HG03175 (cell line): ENCODE measurements around the gene FBN2.
"Not testable (repeated sequence)": the region's sequence is repeated elsewhere in the genome, so short reads cannot be mapped to it uniquely, and the experiment has no call there.

Experiments used
- ATAC-seq: cut with Tn5 transposase; IDR thresholded peaks from one replicate; pipeline ENCODE4 v1.9.1; 2021; ENCODE audit warnings: mild to moderate bottlenecking, moderate library complexity; ENCODE audit not compliant: unreplicated experiment

Gene FBN2

DNA sequence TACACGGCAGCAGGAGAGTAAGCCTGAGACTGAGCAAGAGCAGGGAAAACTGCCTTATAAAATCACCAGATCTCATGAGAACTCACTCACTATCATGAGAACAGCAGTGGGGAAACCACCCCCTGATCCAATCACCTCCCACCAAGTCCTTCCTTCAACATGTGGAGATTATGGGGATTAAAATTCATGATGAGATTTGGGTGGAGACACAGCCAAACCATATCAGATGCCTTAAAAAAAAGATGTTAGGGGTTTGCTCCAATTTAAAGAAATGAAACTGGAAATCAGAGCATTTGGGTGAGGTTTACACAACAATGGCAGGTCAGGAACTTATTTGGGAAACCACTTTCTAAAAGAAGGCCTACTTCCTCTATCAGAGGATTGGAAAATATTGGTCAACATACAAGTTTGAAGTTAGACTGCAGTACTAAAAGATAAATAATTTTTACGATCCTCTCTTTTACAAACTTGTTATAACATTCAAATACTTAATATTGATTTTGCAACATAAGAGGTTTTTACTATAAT, 105.1 kb downstream of the FBN2 start:
- no peak for ATAC-seq

DNA sequence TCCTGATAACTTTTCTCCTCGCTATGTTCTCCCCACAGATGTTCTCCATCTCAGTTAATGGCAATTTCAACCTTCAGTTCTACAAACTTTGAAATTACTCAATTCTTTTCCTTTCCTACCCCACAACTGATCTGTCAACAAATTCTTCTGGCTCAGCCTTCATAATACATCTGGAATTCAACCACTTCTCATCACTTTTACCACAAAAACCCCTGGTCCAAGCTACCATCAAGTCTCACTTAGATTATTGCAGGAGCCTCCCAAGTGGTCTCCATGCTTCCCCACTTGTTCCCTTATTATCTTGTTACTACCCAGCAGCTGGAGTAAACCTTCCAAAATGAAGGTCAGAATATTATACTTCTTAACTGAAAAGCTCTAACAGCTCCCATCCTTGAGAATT, 110.1 kb downstream of the FBN2 start:
- no peak for ATAC-seq

DNA sequence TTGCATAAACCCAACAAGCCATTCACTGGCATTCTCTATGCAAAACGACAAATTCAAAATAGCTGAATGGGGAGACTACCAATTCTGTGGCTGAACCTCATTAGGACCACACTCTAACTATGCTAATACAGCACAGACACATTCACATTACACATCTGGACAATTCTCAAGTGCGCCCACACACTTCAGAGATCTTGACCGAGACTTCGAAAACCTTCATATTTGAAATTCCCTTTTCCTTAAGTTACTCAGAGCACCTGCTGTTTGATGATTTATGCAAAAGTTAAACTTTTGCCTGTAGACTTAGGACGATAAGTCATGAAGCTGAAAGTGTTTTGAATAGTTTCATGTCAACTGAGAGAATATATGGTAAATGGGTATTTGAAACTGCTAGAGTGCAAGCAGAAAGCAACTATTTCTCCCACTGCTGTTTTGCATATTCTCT, 111.9 kb downstream of the FBN2 start:
- ATAC-seq: peak; percentile 66

DNA sequence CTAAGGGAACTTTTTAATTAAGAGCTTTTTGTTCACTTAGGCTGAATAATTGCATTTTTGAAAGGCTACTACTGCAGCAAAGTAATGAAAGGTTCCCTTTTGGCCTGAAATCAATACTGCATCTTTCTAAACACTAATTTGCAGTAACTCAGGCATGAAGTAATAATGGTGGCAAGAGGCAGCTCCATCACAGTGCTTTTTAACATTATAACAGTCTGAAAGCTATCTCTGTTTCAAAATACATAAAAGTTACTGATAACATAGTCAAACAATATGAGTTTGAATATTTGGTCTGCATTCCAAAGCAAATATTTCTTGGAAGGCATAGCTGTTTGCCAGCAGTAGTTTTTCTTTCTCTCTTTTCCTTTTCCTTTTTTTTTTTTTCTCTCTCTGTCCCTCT, 113.4 kb downstream of the FBN2 start:
- ATAC-seq: no peak

DNA sequence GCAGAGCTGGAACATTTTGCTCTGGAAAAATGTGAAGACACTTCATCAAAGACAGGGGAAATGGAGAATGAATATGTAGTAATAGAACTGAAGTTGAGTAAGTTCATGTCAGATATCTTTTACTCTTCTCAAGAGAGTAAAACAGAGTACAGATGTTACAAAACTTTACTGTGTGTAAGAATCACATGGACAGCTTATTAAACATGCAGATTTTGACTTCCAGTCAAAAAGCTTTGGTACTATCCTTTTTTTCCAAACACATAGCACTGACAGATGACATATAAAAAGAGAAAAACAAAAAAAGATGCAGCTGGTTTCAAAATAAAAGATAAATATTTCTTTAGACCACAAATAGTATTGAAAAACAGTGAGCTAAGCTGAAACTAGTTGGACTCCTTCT, 115.4 kb downstream of the FBN2 start:
- no peak for ATAC-seq

DNA sequence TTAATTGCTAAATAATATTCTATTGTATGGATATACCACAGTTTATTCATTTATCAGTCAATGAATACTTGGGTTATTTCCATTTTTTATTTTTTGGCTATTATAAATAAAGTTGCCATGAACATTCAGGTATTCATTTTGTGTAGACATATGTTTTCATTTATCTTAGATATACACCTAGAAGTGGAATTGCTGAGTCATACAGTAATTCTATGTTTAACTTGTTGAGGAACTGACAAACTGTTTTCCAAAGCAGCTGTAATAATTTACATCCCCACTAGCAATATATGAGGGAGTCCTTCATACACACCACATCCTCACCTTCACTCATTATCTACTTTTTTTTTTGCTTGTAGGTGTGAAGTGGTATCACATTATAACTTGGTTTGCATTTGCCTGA, 123.6 kb downstream of the FBN2 start:
- no peak for ATAC-seq

DNA sequence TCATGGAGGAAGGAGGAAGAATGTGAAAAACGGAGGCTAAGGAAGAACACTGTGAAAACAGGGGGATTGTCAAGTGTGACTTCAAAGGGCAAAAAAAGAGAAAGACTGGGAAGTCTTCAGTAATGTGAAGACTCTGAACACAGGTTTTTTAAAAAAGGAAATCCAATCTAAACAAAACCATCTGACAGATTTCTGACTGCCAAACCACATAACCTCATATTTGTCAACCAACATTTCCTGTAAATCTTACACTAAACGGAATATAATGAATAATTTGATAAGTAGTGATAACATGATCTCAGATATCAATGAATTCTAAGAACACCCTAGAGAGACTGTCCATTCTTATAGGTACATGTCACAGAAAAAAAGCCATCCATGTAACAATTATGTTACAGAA, 124.7 kb downstream of the FBN2 start:
- no peak for ATAC-seq

DNA sequence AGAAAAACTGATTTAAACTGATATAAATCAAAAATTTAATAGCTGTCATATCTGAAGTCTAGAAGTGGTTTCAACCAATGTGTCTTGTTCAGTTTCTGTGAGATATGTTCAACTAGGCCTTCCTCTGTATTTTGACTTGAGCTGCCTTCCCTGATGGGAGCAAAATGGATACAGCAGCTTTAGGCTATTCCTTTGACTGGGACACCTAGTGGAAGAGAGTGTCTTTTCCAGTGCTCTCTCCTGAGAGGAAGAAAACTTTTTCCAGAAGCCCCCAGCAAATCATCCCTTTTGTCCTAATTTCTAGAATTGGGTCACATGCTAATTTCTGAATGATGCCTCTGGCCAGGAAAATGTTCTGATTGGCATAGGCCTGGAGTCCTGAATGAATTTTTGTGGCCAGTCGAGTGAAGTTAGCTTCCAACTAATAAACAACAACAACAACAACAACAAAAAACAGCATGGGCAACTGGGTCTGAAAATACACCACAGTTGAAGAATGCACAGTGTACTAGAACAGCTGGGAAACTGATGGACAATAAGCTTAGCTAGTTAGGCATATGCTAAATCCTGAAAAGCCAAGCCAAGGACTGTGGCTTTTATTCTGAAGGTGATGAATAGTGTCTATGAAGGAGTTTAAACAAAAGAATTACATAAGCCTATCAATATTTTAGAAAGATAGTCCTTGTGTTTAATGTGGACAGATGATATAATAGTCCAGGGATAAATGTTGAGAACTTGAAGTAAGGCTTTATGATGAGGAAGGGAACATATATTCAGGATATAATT, 125.7 kb downstream of the FBN2 start:
- ATAC-seq: no peak

DNA sequence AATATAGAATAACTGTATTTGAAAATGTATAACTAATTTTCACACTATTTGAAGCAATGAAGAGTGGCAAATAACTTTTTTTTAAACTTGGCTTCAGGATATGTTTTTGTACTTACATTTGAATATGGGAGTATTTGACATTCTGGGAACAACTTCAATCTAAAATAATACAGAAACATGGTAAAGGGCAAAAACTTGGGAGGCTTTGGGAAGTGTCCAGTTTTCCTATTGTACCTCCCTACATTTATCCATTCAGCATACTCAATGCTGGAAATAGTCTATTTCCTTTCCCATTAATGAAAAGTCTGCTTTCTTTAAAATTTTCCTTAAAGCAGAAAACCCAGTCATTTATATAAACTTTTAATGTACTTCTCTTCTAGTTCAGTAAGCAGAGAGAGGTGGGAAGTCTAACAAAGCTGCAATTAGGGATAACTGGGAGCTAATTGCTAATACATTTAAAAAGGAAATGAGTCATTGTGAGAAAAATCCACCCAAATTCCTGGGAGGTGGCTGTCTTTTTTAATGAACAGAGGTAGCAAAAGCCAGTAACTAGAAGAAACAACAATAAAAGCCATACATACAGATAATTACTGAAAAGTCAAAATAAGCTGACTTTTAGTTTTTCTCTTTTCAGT, 128.8 kb downstream of the FBN2 start:
- ATAC-seq: no peak

DNA sequence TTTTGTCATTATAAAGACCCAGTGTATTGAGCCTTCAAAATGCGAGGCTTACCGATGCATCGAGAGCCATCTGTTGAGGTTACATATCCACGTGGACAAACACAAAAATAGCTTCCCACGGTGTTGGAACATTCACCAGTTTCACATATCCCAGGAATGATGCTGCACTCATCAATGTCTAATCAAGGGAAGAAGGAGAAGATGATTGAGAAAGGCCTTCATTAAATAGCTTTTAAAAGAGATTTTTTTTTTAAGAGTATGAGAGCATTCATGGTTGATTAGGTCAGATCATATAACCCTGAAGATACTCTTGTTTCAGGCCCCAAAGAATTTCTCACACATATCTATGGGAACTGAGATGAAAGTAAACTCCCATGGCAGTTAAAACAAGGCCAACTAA, 129.4 kb downstream of the FBN2 start:
- ATAC-seq: no peak

DNA sequence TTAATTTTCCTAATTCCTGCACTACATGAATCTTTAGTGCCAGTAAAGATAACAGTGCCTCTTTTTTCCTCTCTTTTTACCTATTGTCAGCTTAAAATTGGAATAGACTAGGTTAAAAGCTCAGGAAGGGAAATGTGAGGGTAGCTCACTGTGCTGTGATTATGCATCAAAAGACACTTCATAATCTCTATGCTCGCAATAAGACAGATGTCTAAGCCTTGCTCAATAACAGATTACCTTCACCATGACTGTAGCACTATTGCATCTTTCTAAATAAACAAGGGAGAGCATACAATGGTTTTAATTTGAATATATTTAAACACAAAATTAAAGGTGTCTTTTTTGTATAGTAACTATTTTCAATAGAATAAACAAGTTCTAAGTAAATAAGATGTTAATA, 130.1 kb downstream of the FBN2 start:
- ATAC-seq: no peak

DNA sequence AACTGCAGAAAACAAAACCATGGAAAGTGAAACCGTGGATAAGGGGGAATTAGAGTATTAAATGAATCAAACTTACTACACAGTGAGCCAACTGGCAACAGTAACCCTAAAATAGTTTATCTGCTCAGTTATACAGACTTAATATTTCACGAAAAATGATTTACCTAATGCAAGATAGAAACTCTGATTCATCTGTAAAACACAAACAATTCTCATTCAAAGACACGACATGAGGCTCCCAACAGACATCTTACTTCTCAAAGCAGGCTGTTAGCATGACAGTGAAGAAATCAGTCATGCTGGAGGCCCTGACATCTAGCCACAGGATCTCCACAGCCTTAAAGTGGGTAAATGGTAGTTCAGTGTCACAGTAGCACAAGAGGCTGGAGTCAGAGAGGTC, 131.2 kb downstream of the FBN2 start:
- no peak for ATAC-seq

DNA sequence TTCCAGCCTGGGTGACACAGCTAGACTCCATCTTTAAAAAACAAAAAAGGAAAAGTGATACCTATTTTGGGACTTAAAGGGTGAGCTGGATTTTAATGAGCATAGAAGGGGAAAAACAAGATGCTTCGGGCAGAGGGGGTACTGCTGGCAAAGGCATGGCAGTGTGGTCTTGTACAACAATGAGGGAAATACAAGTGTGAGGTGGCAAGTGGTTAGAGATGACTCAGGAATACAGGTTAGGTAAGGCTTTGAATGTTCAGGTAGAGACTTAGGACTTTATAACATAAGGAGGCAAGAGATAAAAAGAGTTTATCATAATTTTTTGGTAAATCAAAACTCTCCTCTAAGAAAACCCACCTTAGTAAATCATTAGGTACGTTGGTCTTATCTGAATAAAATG, 132.9 kb downstream of the FBN2 start:
- ATAC-seq: no peak

DNA sequence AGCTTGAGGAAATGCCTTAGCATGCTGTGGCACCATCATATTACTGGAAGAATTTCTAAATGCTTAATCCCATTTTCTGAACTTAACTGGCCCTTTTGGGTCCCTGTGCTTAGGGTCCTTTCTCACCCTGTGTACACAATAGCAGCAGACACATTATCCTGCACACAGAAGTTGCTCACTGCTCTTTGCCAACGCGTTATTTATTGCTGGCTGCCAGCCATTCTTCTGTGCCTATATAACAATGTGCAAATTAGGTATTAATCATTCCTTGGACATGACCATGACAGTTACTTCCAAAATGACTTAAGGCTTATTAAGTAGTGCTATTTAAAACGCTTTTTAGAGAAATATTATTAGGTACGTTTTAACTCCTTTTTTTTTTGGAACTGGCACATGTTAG, 134.7 kb downstream of the FBN2 start:
- ATAC-seq: no peak

DNA sequence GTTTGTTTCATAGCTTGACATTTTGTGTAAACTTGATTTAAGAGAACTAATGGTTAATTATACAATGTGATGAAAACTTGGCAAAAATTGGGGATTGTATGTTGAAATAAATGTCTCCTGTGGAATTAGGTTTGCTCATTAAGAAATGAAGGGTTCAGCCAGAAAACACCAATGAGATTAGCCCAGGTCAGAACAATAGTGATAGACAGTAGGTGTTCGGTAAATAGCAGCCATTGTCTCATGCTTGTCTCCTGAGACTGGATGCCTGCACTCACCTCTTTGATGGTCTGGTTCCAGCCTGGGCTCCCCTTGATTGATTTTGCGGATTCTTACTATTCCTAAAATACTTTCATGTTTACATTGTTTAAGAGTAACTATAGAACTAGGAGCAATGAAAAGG, 135.5 kb downstream of the FBN2 start:
- ATAC-seq: no peak

DNA sequence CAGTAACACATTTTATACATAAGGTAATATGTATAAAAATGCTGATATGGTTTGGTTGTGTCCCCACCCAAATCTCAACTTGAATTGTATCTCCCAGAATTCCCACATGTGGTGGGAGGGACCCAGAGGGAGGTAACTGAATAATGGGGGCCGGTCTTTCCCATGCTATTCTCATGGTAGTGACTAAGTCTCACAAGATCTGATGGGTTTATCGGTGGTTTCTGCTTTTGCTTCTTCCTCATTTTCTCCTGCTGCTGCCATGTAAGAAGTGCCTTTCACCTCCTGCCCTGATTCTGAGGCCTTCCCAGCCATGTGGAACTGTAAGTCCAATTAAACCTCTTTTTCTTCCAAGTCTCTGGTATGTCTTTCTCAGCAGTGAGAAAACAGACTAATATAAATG, 137.3 kb downstream of the FBN2 start:
- ATAC-seq: not testable (repeated sequence)

DNA sequence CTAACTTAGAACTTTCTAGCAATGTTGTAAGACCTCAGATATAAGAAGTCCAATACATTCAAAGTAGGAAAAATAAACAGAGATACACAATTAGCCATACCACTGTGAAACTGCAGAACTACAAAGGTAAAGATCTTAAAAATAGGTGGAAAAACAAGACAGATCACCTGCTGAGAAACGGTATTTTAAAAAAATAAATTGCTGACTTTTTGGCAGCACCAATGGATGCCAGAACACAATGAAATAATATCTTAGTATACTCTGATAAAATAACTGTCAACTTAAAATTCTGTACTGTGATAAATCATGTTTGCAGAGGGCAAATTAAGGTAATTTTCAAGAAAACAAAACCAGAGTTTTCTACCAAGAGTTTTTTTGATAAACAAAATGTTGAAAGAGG, 138.9 kb downstream of the FBN2 start:
- no peak for ATAC-seq

DNA sequence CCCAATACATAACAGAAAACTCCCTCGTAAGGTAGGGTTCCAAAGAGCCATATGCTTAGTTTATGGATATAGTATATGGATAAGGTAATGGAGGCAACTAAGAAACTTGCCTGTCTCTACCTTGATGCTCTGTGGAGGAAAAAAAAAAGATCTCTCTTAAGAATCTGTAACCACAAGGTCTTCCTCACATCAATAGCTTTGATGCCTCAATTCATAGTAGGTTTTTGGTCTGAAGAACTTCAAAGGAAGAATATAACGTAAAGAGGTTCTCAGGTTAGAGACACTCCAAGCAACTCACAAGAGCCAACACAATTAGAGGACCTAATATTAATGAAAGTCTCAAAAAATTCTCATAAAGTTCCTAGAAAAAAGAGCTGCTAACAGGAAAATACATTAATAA, 140.2 kb downstream of the FBN2 start:
- ATAC-seq: no peak

DNA sequence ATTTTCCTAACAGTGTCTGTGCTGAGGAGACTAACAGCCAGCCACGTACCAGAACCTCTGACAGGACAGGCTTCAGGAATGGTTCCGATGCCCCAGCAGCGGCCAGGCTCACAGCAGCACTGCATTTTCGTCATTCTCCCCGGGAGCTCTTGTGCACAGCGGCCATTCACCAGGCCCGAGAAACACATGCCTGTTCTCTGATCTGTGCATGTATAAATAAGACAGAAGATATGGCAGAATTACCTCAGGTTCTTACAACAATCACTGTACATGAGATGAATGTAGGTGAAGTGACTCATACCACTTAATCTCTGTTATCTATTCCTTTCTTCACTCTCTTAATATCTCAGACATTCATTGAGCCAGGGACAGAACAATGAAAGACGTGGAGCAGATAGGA, 143.0 kb downstream of the FBN2 start:
- no peak for ATAC-seq

DNA sequence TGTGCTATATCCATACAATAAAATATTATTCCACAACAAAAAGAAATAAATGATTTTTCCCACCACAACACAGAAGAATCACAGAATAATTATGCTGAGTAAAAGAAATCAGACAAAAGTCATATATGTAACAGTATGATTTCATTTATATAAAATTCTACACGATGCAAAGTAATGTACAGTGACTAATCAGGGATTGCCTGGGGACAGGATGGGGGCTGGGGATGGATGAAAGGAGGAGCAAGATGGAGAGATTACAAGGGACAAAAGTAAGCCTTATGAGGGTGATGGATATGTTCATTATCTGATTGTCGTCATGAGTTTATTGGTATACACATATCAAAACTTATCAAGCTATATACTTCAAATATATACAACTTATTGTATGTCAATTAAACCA, 154.0 kb downstream of the FBN2 start:
- ATAC-seq: no peak

DNA sequence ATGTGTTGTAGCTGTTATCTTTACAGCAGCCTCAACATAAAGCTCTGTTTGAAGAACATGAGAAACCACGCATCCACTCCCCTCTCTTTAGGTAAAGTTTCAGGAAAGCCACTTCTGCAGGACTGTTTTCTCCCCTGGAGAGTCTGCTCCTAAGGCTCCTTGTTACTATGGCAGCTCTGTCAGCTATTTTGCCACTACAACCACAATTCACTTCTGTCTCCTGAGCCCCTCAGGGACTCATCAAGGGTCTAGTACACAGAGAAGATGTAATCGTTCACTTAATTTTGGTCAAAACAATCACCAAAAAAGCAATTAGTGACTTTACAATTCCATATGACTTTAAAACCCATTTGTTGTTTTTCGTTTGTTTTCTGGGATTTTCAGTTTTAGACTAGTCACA, 157.7 kb downstream of the FBN2 start:
- ATAC-seq: no peak

DNA sequence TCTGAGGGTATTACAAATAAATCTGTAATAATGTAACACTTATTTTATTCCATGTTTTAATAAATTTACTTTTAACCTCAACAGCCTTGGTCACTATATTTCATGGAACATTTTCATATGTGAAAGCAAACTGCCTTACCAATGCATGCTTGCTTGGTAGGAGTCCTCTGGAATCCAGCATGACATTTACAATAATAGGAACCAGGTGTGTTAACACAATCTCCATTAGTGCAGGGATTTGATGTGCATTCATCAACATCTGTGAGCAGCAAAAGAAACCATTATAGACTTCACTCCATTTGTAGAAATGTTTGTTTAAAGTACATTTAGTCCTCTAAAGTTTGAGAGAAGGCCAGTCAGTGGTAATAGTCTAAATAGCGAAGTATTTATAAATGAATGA, 159.4 kb downstream of the FBN2 start:
- no peak for ATAC-seq

DNA sequence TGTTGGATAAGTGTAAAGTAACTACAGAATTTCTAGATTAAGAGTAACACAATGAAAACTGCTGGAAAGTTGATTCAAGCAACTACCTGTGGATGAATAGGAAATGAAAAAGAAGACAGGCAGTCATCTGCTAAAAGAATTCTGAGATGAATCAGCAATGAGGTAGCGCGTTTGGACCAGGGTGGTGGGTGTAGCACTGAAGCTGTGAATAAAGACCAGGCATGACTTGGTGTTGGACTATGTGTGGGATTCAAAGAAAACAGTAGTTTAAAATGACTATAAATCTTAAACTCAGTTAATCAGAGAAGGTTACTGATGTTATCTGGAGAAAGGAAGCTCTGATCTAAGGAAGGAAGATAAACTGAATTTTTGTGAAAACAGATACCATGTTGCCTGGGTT, 159.8 kb downstream of the FBN2 start:
- ATAC-seq: no peak
